ENCODE results near the gene BCL7C.

- TF ChIP-seq CTCF (conservative IDR thresholded peaks at IDR 0.05): no peak
- no peak for TF ChIP-seq ZFX (IDR thresholded peaks at IDR 0.05)
Observed at GRCh38 chr16:30893417-30893743, 497 bp downstream of the BCL7C start.

Data from C4-2B (cell line).